Suprapubic skin (tissue), 4 donors: ENCODE measurements around the gene MAGEB1. TPM values are rescaled to one million over a fixed set of nuclear protein-coding genes. Genes with fewer than 3 reads are reported as not detected.

Source experiments
- DNase-seq, 2 donors: peaks; one replicate each; pipeline ENCODE4 v3.0.0-alpha.2; 2019; ENCODE audit warnings: low spot score in 2 of 2
- H3K27ac ChIP-seq: fragments of 200-600 bp; sonication (generic); one replicate; pipeline ENCODE4 v1.5.1; 2019
- H3K27me3 ChIP-seq: fragments of 200-600 bp; sonication (generic); one replicate; pipeline ENCODE4 v1.5.1; 2019
- H3K36me3 ChIP-seq: fragments of 200-600 bp; sonication (generic); one replicate; pipeline ENCODE4 v1.5.1; 2019
- H3K4me1 ChIP-seq: fragments of 200-600 bp; sonication (generic); one replicate; pipeline ENCODE4 v1.5.1; 2019
- H3K4me3 ChIP-seq: fragments of 200-600 bp; sonication (generic); one replicate; pipeline ENCODE4 v1.5.1; 2019; ENCODE audit warnings: mild to moderate bottlenecking
- H3K9me3 ChIP-seq: fragments of 200-600 bp; sonication (generic); one replicate; pipeline ENCODE4 v1.5.1; 2019
- CTCF ChIP-seq, 2 donors: fragments of 200-600 bp in 1 of 2; fragments of 450-650 bp in 1 of 2; sonication (generic) in 1 of 2; IDR thresholded peaks; one replicate each; pipeline ENCODE4 v1.5.1; 2016 to 2019; ENCODE audit warnings: antibody characterized with exemption in 2 of 2, mild to moderate bottlenecking in 1 of 2, moderate library complexity in 1 of 2
- EP300 ChIP-seq: sonication (generic); formaldehyde crosslinking; IDR thresholded peaks from one replicate; pipeline ENCODE4 v1.6.1; 2017; ENCODE audit warnings: antibody characterized with exemption
- POLR2A ChIP-seq, 2 donors: fragments of 450-650 bp; IDR thresholded peaks; one replicate each; pipeline ENCODE4 v1.6.1; 2017; ENCODE audit warnings: antibody characterized with exemption in 2 of 2, mild to moderate bottlenecking in 2 of 2, moderate library complexity in 2 of 2
- POLR2AphosphoS5 ChIP-seq, 3 donors: sonication (generic); formaldehyde crosslinking; IDR thresholded peaks; one replicate each; pipeline ENCODE4 v1.6.1; 2017; ENCODE audit warnings: antibody characterized with exemption in 3 of 3
- WGBS: methylation state at CpG from one replicate; pipeline ENCODE4 v1.1.5; 2018; 5-methylcytosine and 5-hydroxymethylcytosine counted together
- total RNA-seq, 4 donors: library from RNA; depleted of rRNA; stranded (reverse); fragments of >200 nt; gene quantifications; one replicate each; pipeline ENCODE4 v1.1.0, GENCODE V29; 2016

The MAGEB1 gene
- total RNA-seq: not detected

- WGBS: 85% methylated on average over 29 of the region's 38 CpGs
- Histone ChIP-seq H3K27ac (no peak within 1 kb of the TSS), H3K4me3 (no peak within 1 kb of the TSS), H3K27me3 (no peaks in the 10 kb centered on the region), H3K9me3 (no peaks in the 10 kb centered on the region), H3K4me1 (no peaks in the 10 kb centered on the region), H3K36me3 (no peaks in the 10 kb centered on the region)
- no peak for DNase-seq
- TF ChIP-seq CTCF (IDR thresholded peaks at IDR 0.05): no peak
- TF ChIP-seq EP300: no peak
- no peak for TF ChIP-seq POLR2AphosphoS5 (IDR thresholded peaks at IDR 0.05)
- no peak for TF ChIP-seq POLR2A (IDR thresholded peaks at IDR 0.05)
These were observed at the start of gene MAGEB1 for GRCh38 chrX:30246769-30247489. Gene MAGEB1 (plus strand): TSS chrX:30247146. CDS start chrX:30250494, 3,348 bp downstream.

GRCh38 chrX:30212172-30212571, 34.8 kb upstream of the MAGEB1 start:
- WGBS: 86% methylated on average over 2 of the region's 2 CpGs
- Histone ChIP-seq H3K4me3 (no peak overlapping the region), H3K4me1 (no peaks in the 10 kb centered on the region), H3K27ac (no peak overlapping the region), H3K9me3 (no peaks in the 10 kb centered on the region), H3K27me3 (no peaks in the 10 kb centered on the region), H3K36me3 (no peaks in the 10 kb centered on the region)
- TF ChIP-seq POLR2A (IDR thresholded peaks at IDR 0.05) (no peak), POLR2AphosphoS5 (IDR thresholded peaks at IDR 0.05) (no peak), CTCF (IDR thresholded peaks at IDR 0.05) (no peak), EP300 (no peak)
- DNase-seq: no peak

- Histone ChIP-seq H3K27me3 (no peaks in the 10 kb centered on the region), H3K4me1 (no peaks in the 10 kb centered on the region), H3K4me3 (no peak within 1 kb of the TSS), H3K36me3 (no peaks in the 10 kb centered on the region), H3K27ac (no peak within 1 kb of the TSS), H3K9me3 (no peaks in the 10 kb centered on the region)
- DNase-seq: no peak
- TF ChIP-seq POLR2A (IDR thresholded peaks at IDR 0.05): no peak
- 93% methylated on average over 27 of the region's 29 CpGs for WGBS
These were observed 31.5 kb upstream of the MAGEB1 start, which contains the start of gene MAGEB2 for GRCh38 chrX:30215357-30215843. Gene MAGEB2 (plus strand): TSS chrX:30215563. CDS start chrX:30218581, 3,018 bp downstream.

GRCh38 chrX:30217465-30217864, 29.5 kb upstream of the MAGEB1 start:
- Histone ChIP-seq H3K27me3 (no peaks in the 10 kb centered on the region), H3K4me1 (no peaks in the 10 kb centered on the region), H3K36me3 (no peaks in the 10 kb centered on the region), H3K9me3 (no peaks in the 10 kb centered on the region), H3K27ac (no peak overlapping the region), H3K4me3 (no peak overlapping the region)
- 50% methylated on average over 1 of the region's 1 CpG for WGBS
- TF ChIP-seq CTCF (IDR thresholded peaks at IDR 0.05) (no peak), POLR2A (IDR thresholded peaks at IDR 0.05) (no peak), POLR2AphosphoS5 (IDR thresholded peaks at IDR 0.05) (no peak)
- DNase-seq: no peak

- H3K4me1 ChIP-seq: no peaks in the 10 kb centered on the region
- H3K27me3 ChIP-seq: no peaks in the 10 kb centered on the region
- WGBS: 77% methylated on average over 4 of the region's 4 CpGs
- TF ChIP-seq EP300: no peak
- TF ChIP-seq CTCF (IDR thresholded peaks at IDR 0.05): no peak
- TF ChIP-seq POLR2AphosphoS5 (IDR thresholded peaks at IDR 0.05): no peak
- TF ChIP-seq POLR2A (IDR thresholded peaks at IDR 0.05): no peak
- H3K27ac ChIP-seq: no peak overlapping the region
- H3K9me3 ChIP-seq: no peaks in the 10 kb centered on the region
- no peak overlapping the region for H3K4me3 ChIP-seq
- DNase-seq: no peak
- no peaks in the 10 kb centered on the region for H3K36me3 ChIP-seq
These were observed 27.6 kb upstream of the MAGEB1 start for GRCh38 chrX:30219372-30219771.
